HEK293T (cell line): ENCODE results near the gene PNPLA4.

Experiments
- ELF4 ChIP-seq: fragments of 450-650 bp; IDR thresholded peaks from 2 replicates; pipeline ENCODE4 v1.6.1; 2017; ENCODE audit warnings: antibody characterized with exemption
- FOXK2 ChIP-seq: fragments of 450-650 bp; IDR thresholded peaks from 2 replicates; pipeline ENCODE4 v1.6.1; 2016; ENCODE audit warnings: mild to moderate bottlenecking
- FOXM1 ChIP-seq: fragments of 450-650 bp; IDR thresholded peaks from 2 replicates; pipeline ENCODE4 v1.6.1; 2017; ENCODE audit warnings: mild to moderate bottlenecking, borderline replicate concordance
- HDGF ChIP-seq: fragments of 450-650 bp; IDR thresholded peaks from 2 replicates; pipeline ENCODE4 v1.6.1; 2017; ENCODE audit warnings: antibody characterized with exemption, borderline replicate concordance
- L3MBTL2 ChIP-seq: fragments of 450-650 bp; conservative IDR thresholded peaks from 2 replicates; pipeline ENCODE4 v1.6.1; 2016; ENCODE audit warnings: mild to moderate bottlenecking
- NFRKB ChIP-seq: fragments of 450-650 bp; IDR thresholded peaks from 2 replicates; pipeline ENCODE4 v1.6.1; 2016; ENCODE audit warnings: mild to moderate bottlenecking, moderate library complexity
- PKNOX1 ChIP-seq: fragments of 450-650 bp; IDR thresholded peaks from 2 replicates; pipeline ENCODE4 v1.6.1; 2016
- SP1 ChIP-seq: fragments of 450-650 bp; IDR thresholded peaks from 2 replicates; pipeline ENCODE4 v1.6.1; 2017
- TARDBP ChIP-seq: fragments of 450-650 bp; IDR thresholded peaks from 2 replicates; pipeline ENCODE4 v1.6.1; 2016
- ZNF384 ChIP-seq: fragments of 450-650 bp; IDR thresholded peaks from 2 replicates; pipeline ENCODE4 v1.6.1; 2016

GRCh38 chrX:7921750-7922149 is 5.5 kb downstream of the PNPLA4 start:
- TF ChIP-seq FOXM1 = no peak
- no peak for TF ChIP-seq SP1
- no peak for TF ChIP-seq ZNF384
- TF ChIP-seq ELF4 = no peak
- no peak for TF ChIP-seq HDGF
- TF ChIP-seq FOXK2 = no peak
- TF ChIP-seq TARDBP = no peak
- TF ChIP-seq PKNOX1 = no peak
- TF ChIP-seq NFRKB = no peak
- TF ChIP-seq L3MBTL2 = no peak
